WTC11 (cell line): ENCODE data around the gene TMCO2. TPM values are rescaled to one million over a fixed set of nuclear protein-coding genes. Genes with fewer than 3 reads are reported as not detected.

ENCODE experiments used
- ATAC-seq: fragments of 200-7000 bp; cut with Tn5 transposase; 2 replicates; pipeline ENCODE4 v1.10.0; 2021; ENCODE audit warnings: mild to moderate bottlenecking, moderate library complexity
- CTCF ChIA-PET: fragments of 300-600 bp; sonication (Branson Sonifier 250); formaldehyde crosslinking; loops from one replicate; lab custom pipeline; 2021; ENCODE audit warnings: antibody characterized with exemption; lab: Charles Lee
- POLR2A ChIA-PET: fragments of 350-600 bp; sonication (Branson Sonifier 250); formaldehyde crosslinking; loops from one replicate; lab custom pipeline; 2021; ENCODE audit warnings: antibody characterized with exemption; lab: Charles Lee
- DNase-seq: peaks from one replicate; pipeline ENCODE4 v3.0.0; 2021; ENCODE audit warnings: low spot score
- H3K27ac Mint-ChIP-seq: 2 replicates; pipeline ENCODE4 v1.8.0; 2021; ENCODE audit warnings: mixed read lengths
- H3K27me3 Mint-ChIP-seq: 2 replicates; pipeline ENCODE4 v1.8.0; 2021; ENCODE audit warnings: low read depth, mild to moderate bottlenecking, moderate library complexity, mixed read lengths
- H3K36me3 Mint-ChIP-seq: 2 replicates; pipeline ENCODE4 v1.8.0; 2021; ENCODE audit warnings: mixed read lengths
- H3K4me1 Mint-ChIP-seq: 2 replicates; pipeline ENCODE4 v1.8.0; 2022; ENCODE audit warnings: mixed read lengths
- H3K4me3 Mint-ChIP-seq: 2 replicates; pipeline ENCODE4 v1.8.0; 2021; ENCODE audit warnings: mild to moderate bottlenecking, moderate library complexity, mixed read lengths
- H3K9me3 Mint-ChIP-seq: 2 replicates; pipeline ENCODE4 v1.8.0; 2021; ENCODE audit warnings: mixed read lengths
- AFF4 ChIP-seq: sonication (generic); formaldehyde crosslinking; IDR thresholded peaks from 2 replicates; pipeline ENCODE4 v1.8.1; 2023; ENCODE audit warnings: mild to moderate bottlenecking, missing genetic modification reagents, borderline replicate concordance
- ATF1 ChIP-seq: sonication (generic); formaldehyde crosslinking; IDR thresholded peaks from 2 replicates; pipeline ENCODE4 v1.8.1; 2023; ENCODE audit warnings: mild to moderate bottlenecking, moderate library complexity, missing genetic modification reagents
- ATF2 ChIP-seq: sonication (generic); formaldehyde crosslinking; IDR thresholded peaks from 2 replicates; pipeline ENCODE4 v1.8.1; 2022; ENCODE audit warnings: low read depth, missing genetic modification reagents, borderline replicate concordance
- CBFB ChIP-seq: sonication (generic); formaldehyde crosslinking; IDR thresholded peaks from 2 replicates; pipeline ENCODE4 v1.8.1; 2022; ENCODE audit warnings: mild to moderate bottlenecking, low read depth, missing genetic modification reagents
- CDX4 ChIP-seq: fragments of 250-450 bp; sonication (Bioruptor Pico); IDR thresholded peaks from 2 replicates; pipeline ENCODE4 v1.9.0; 2021; ENCODE audit warnings: moderate library complexity, mild to moderate bottlenecking, inconsistent platforms, borderline replicate concordance
- FOXP1 ChIP-seq: sonication (generic); formaldehyde crosslinking; IDR thresholded peaks from 2 replicates; pipeline ENCODE4 v1.8.0; 2022; ENCODE audit warnings: missing genetic modification reagents, mild to moderate bottlenecking, moderate library complexity, borderline replicate concordance
- GTF2I ChIP-seq: fragments of 250-450 bp; sonication (Bioruptor Pico); conservative IDR thresholded peaks from 2 replicates; pipeline ENCODE4 v1.4.0; 2021; ENCODE audit warnings: mild to moderate bottlenecking
- MYBL2 ChIP-seq: sonication (generic); formaldehyde crosslinking; IDR thresholded peaks from 2 replicates; pipeline ENCODE4 v1.8.1; 2023; ENCODE audit warnings: mild to moderate bottlenecking, moderate library complexity, missing genetic modification reagents
- NFYB ChIP-seq: sonication (generic); formaldehyde crosslinking; conservative IDR thresholded peaks from 2 replicates; pipeline ENCODE4 v1.8.0; 2022; ENCODE audit warnings: low read depth, missing genetic modification reagents
- SMAD3 ChIP-seq: sonication (generic); formaldehyde crosslinking; IDR thresholded peaks from 2 replicates; pipeline ENCODE4 v1.8.0; 2022; ENCODE audit warnings: missing genetic modification reagents, mild to moderate bottlenecking, borderline replicate concordance
- SMAD4 ChIP-seq: sonication (generic); formaldehyde crosslinking; IDR thresholded peaks from 2 replicates; pipeline ENCODE4 v1.8.0; 2022; ENCODE audit warnings: mild to moderate bottlenecking, missing genetic modification reagents
- SOX15 ChIP-seq: fragments of 250-450 bp; sonication (Bioruptor Pico); IDR thresholded peaks from 2 replicates; pipeline ENCODE4 v1.9.0; 2021; ENCODE audit warnings: mild to moderate bottlenecking
- TEAD4 ChIP-seq: sonication (generic); formaldehyde crosslinking; IDR thresholded peaks from 2 replicates; pipeline ENCODE4 v1.8.0; 2022; ENCODE audit warnings: mild to moderate bottlenecking, missing genetic modification reagents
- USF1 ChIP-seq: sonication (generic); formaldehyde crosslinking; IDR thresholded peaks from 2 replicates; pipeline ENCODE4 v1.8.0; 2022; ENCODE audit warnings: mild to moderate bottlenecking, missing genetic modification reagents
- USF2 ChIP-seq: sonication (generic); formaldehyde crosslinking; IDR thresholded peaks from 2 replicates; pipeline ENCODE4 v1.8.1; 2023; ENCODE audit warnings: mild to moderate bottlenecking, missing genetic modification reagents, moderate library complexity
- ZNF138 ChIP-seq: sonication (generic); formaldehyde crosslinking; conservative IDR thresholded peaks from 2 replicates; pipeline ENCODE4 v1.8.1; 2022; ENCODE audit warnings: mild to moderate bottlenecking, moderate library complexity, missing genetic modification reagents
- ZNF232 ChIP-seq: sonication (generic); formaldehyde crosslinking; IDR thresholded peaks from 2 replicates; pipeline ENCODE4 v1.8.0; 2022; ENCODE audit warnings: mild to moderate bottlenecking, missing genetic modification reagents
- ZNF396 ChIP-seq: fragments of 250-450 bp; sonication (Bioruptor Pico); IDR thresholded peaks from 2 replicates; pipeline ENCODE4 v1.8.0; 2021; ENCODE audit warnings: mild to moderate bottlenecking, moderate library complexity, borderline replicate concordance
- ZNF416 ChIP-seq: fragments of 250-450 bp; sonication (Bioruptor Pico); IDR thresholded peaks from 2 replicates; pipeline ENCODE4 v1.9.0; 2021; ENCODE audit warnings: mild to moderate bottlenecking, inconsistent platforms
- ZNF423 ChIP-seq: fragments of 250-450 bp; sonication (Bioruptor Pico); IDR thresholded peaks from 2 replicates; pipeline ENCODE4 v2.1.2; 2022; ENCODE audit warnings: mild to moderate bottlenecking, moderate library complexity
- total RNA-seq: library from RNA; stranded (reverse); gene quantifications from 3 replicates; pipeline ENCODE4 v1.2.3, GENCODE V29; 2021

Gene TMCO2
- total RNA-seq, 1 experiment from 2014 or later = not detected

GRCh38 chr1:40256401-40257084 is 8.8 kb downstream of the TMCO2 start:
- CTCF ChIA-PET = interaction anchor here (0.9 to 1.5 kb wide), 3 partner anchors 58 to 148 kb away, joined by 3 to 5 read pairs (median 5); no protein-coding TSS in a partner anchor
- Mint-ChIP-seq H3K27ac (0 out of 2 replicates have a peak overlapping the region, but pooled peaks have one; percentile 100), H3K4me1 (peaks cover 6% of the 10 kb centered on the region), H3K4me3 (peak overlapping the region; percentile 99), H3K9me3 (no peaks in the 10 kb centered on the region), H3K36me3 (peaks cover 15% of the 10 kb centered on the region), H3K27me3 (no peaks in the 10 kb centered on the region)
- TF ChIP-seq ZNF416 (CRISPR knock-in tag) = no peak
- no peak for TF ChIP-seq SMAD3 (CRISPR knock-in tag)
- no peak for TF ChIP-seq ATF2 (CRISPR knock-in tag)
- POLR2A ChIA-PET = no interaction called here
- ATAC-seq (no peak), DNase-seq (no peak)

GRCh38 chr1:40257313-40257687 is 9.6 kb downstream of the TMCO2 start:
- Mint-ChIP-seq H3K4me3 (peak overlapping the region; percentile 99), H3K27ac (peak overlapping the region; percentile 100), H3K9me3 (no peaks in the 10 kb centered on the region), H3K36me3 (peaks cover 22% of the 10 kb centered on the region), H3K27me3 (no peaks in the 10 kb centered on the region)
- ATAC-seq = no peak
- CTCF ChIA-PET = interaction anchor here (1.2 to 1.7 kb wide), 5 partner anchors 57 to 113 kb away, joined by 3 to 12 read pairs (median 5); no protein-coding TSS in a partner anchor
- POLR2A ChIA-PET = interaction anchor here (0.6 to 0.7 kb wide), 3 partner anchors 10 to 275 kb away, joined by 3 to 4 read pairs (median 4); no protein-coding TSS in a partner anchor
- TF ChIP-seq SMAD4 (no peak), CBFB (no peak), ZNF423 (CRISPR knock-in tag) (no peak), ZNF138 (CRISPR knock-in tag) (no peak), ZNF416 (CRISPR knock-in tag) (no peak), MYBL2 (CRISPR knock-in tag) (no peak), ATF1 (CRISPR knock-in tag) (no peak)
- TF ChIP-seq, all 79 proteins: peak for 0
- DNase-seq = no peak
- peaks cover 6% of the 10 kb centered on the region for H3K4me1 Mint-ChIP-seq

GRCh38 chr1:40257688-40258444 is 10.1 kb downstream of the TMCO2 start, which contains the start of gene ZMPSTE24:
Gene ZMPSTE24, plus strand, starts transcription at chr1:40258236. Its CDS starts 36 bp downstream, at chr1:40258272.
- ChIA-PET POLR2A (interaction anchor here (0.6 to 0.7 kb wide), 3 partner anchors 11 to 276 kb away, joined by 3 to 4 read pairs (median 4); no protein-coding TSS in a partner anchor), CTCF (interaction anchor here (1.2 to 1.7 kb wide), 4 partner anchors 57 to 114 kb away, joined by 3 to 12 read pairs (median 6); no protein-coding TSS in a partner anchor)
- peak; percentile 97 for DNase-seq
- Mint-ChIP-seq H3K27ac (peak within 1 kb of the TSS; percentile 100), H3K9me3 (no peaks in the 10 kb centered on the region), H3K36me3 (peaks cover 27% of the 10 kb centered on the region), H3K27me3 (no peaks in the 10 kb centered on the region), H3K4me1 (peaks cover 6% of the 10 kb centered on the region), H3K4me3 (peak within 1 kb of the TSS; percentile 99)
- ATAC-seq = peak; percentile 97
- TF ChIP-seq USF2 = no peak
- peak; percentile 30; the same call in 1 of the 2 replicates for TF ChIP-seq FOXP1 (CRISPR knock-in tag)
- no peak for TF ChIP-seq SOX15 (CRISPR knock-in tag)
- no peak for TF ChIP-seq ZNF396 (CRISPR knock-in tag)
- peak; percentile 73; the same call in 1 of the 2 replicates for TF ChIP-seq TEAD4
- no peak; the same call in 1 of the 2 replicates for TF ChIP-seq USF1 (CRISPR knock-in tag)
- TF ChIP-seq NFYB = no peak
- peak; percentile 90 for TF ChIP-seq ZNF232 (CRISPR knock-in tag)
- no peak for TF ChIP-seq AFF4 (CRISPR knock-in tag)
- TF ChIP-seq CDX4 (CRISPR knock-in tag) = no peak
- TF ChIP-seq GTF2I (CRISPR knock-in tag) = no peak
